GM19035 (cell line): ENCODE measurements around the gene HYAL1.

Experiments
- ATAC-seq: cut with Tn5 transposase; IDR thresholded peaks from one replicate; pipeline ENCODE4 v1.9.1; 2021; ENCODE audit not compliant: unreplicated experiment

The HYAL1 gene, protein sequence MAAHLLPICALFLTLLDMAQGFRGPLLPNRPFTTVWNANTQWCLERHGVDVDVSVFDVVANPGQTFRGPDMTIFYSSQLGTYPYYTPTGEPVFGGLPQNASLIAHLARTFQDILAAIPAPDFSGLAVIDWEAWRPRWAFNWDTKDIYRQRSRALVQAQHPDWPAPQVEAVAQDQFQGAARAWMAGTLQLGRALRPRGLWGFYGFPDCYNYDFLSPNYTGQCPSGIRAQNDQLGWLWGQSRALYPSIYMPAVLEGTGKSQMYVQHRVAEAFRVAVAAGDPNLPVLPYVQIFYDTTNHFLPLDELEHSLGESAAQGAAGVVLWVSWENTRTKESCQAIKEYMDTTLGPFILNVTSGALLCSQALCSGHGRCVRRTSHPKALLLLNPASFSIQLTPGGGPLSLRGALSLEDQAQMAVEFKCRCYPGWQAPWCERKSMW

DNA sequence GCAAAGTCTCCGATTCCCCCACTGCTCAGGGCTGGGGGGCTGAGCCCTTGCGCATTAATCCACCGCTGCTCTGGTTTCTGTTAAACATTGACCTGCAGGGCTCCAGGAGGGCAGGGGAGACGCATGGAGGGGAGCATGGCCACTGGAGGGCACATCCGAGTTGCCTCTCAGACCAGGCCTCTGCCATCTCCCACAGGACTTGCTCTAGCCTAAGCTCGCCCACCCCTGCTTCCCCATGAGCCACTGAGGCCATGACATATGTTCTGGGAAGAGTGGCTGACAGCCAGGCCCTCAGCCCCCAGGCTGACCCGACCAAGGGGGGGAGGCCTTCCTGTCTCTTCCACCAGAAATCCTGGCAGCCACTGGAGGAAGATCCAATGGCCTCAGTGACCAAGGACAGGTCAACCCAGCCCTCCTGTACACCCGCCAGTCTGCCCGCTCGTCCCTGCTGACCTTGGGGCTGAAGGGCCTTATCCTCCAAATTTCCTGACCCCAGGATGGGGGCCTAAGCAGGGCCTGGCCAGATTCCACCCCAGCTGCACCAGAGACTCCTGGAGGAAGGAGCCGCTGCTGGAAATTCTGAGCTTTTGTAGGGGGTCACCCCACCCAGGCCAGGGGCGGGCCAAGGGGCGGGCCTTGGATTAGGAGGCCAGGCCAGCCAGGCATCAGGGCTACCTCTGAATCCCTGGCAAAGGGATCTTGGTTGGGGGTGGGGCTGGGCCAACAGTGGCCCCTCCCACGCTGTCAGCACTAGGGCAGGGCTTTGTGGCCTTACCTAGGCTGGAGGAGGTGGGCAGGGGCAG, at the start of gene HYAL1:
TSS of gene HYAL1 (minus strand) at position 562 of the 803 bp plus-strand sequence. CDS start 618 bp downstream, outside the sequence.
- no peak for ATAC-seq

DNA sequence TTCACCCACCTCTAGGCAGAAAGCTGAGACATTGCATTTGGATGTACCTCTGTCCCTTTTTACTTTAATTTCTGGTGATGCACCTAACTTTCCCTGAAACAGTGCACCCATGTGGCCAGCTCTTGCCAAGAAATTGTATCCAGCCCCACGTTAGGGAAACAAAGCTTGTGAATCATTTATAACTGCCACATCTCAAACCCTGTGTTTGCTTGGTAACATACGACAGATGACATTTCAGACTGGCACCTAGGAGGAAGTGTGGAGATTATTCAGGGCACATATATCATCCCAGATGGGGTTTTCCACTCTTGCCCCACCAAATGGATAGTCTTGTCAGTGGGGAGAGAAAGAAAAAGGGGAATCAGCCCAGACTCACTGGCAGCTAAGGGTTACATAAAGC, 49.4 kb upstream of the HYAL1 start:
- no peak for ATAC-seq

DNA sequence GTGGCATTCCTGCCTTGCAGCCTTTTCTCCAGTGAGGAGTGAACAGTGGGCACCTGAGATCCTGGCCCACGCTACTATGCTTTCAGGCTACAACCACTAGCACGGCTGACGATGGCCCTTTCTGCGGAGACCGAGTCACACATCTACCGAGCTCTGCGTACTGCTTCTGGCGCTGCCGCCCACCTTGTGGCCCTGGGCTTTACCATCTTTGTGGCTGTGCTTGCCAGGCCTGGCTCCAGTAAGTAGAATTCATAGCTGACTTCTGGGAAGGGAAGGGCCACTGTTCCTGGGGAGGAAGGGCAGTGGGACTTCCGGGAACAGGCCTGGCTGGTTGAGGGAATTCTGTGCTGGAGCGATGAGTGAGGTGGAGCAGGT, 47.9 kb upstream of the HYAL1 start:
- ATAC-seq: no peak

DNA sequence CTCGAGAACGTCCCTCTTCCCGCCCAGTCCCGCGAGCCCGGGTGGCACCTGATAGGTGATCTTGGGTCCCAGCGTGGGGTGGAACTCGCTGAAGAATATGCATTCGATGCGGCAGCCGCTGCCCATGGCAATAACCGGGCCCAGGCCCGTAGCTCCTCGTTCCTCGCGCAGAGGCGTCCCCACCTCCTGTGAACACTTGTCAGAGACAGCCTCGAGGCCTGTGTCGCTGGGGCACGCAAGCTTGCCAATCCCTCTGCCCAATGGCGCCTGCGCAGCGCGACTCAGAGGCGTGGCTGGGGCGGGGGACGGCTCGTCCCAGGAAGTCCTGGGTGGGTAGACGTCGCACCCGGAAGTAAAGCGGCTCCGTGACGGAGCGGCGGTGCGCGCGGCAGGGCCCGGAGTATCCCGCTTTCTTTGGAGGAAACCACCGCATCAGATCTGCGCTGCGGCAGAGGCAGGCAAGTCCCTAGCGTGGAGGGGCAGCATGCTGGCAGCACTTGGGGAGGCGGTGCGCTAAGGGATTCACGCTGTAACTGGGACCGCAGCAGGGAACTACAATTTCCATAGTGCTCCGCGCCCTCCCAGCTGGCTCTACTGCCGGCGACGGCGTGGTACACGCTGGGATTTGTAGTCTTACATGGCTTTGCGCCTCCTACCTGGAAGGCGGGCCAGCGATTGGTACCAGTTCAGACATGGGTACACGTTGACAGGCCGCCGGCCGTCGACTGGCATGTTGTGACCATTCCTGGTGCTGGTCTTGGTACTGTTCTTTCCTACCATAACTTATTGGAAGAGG, 47.4 kb upstream of the HYAL1 start, which contains the start of the genes CYB561D2 and NPRL2:
TSS of gene CYB561D2 (plus strand) at position 336 of the 796 bp plus-strand sequence. CDS start 572 bp downstream, outside the sequence.
TSS of gene NPRL2 (minus strand) at position 249 of the 796 bp plus-strand sequence. CDS start at position 126, 123 bp downstream.
- ATAC-seq: peak; percentile 80

DNA sequence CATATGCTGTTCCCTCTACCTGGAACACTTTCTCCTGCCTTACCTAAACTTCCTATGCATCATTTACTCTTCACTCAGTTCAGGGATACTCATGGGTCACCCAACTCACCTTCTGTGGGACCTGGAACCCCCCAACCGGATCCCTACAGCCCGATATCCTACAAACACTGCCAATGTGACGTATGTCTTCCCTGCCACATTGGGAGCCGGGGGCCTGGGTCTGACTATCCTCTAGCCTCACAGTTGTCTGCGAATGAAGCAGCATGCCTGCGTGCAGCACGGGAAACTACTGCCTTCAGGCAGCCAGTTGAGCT, 46.8 kb upstream of the HYAL1 start:
- ATAC-seq: no peak

DNA sequence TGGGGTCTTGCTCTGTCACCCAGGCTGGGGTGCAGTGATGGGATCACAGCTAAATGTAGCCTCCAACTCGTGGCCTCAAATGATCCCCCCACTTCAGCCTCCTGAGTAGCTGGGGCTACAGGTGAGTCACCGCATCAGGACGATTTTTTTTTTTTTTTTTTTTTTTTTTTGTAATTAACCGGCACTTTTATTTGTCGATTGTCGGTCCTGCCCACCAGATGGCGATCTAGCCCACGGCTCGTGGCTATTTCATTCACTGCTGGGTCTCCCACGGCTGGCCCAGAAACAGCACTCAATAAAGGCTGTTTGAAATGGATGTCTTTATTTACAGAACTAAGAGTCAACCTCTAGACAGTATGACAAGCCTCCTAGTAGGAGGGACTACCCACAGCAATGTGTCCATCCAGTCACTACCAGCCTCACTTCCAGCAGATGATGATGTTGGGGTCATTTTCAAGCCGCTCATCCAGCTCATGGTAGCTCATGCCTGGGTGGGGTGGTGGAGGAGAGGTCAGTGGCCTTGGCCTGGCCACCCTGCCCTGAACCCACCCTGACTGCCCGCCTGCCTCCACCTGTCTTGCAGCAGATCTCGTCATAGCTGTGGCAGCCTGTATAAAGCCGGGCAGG, 43.9 kb upstream of the HYAL1 start:
- ATAC-seq: no peak

DNA sequence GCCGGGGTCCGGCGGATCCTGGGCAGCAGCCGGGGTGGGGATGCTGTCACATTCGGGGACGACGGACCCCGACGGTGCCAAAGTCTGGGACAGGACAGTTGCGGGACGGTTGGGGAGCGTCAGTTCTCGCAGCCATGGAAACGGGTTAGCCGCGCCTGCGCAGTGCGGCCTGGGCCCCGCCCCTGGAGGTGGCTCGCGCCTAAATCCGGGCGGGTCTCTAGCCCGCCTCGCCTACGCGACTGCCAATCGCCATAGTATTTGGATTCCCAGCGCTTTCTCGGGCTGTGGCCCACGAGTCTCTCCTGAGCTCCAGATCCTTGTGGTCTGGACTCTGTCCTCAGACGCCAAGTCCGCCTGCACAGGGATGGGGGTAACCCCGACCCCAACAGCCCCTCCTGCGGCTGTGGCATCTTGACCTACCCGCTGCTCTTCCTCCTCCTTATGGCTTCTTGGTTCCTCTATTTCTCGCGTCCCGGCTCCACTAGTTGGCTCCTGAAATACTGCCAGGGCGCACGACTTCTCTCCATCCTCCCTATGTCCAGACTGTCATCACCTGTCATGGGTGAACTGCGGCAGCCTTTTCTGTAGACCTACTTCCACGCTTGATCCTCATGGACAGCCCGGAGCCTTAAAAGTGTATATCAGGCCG, 42.3 kb upstream of the HYAL1 start, which contains the start of gene ZMYND10:
TSS of gene ZMYND10 (minus strand) at position 147 of the 649 bp plus-strand sequence. CDS start 153 bp downstream, outside the sequence.
- no peak for ATAC-seq

DNA sequence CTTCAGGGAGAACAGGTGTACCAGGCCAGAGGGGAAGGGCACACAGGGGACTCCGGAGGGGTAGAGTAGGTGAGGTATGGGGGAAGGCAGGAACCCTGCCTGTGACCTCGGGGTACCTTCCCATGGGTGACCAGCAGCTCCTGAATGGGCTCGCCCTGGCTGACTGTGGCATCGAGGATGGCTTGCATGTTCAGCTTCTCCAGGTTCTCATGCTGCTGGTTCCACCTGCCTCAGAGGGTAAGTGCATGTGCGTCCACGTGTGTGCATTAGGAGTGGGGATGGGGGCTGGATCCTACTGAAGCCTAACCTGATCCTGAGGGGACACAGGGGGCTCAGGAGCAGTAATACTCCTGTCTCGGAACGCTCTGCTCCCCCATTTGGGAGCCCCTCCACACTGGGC, 41.6 kb upstream of the HYAL1 start:
- ATAC-seq: no peak

DNA sequence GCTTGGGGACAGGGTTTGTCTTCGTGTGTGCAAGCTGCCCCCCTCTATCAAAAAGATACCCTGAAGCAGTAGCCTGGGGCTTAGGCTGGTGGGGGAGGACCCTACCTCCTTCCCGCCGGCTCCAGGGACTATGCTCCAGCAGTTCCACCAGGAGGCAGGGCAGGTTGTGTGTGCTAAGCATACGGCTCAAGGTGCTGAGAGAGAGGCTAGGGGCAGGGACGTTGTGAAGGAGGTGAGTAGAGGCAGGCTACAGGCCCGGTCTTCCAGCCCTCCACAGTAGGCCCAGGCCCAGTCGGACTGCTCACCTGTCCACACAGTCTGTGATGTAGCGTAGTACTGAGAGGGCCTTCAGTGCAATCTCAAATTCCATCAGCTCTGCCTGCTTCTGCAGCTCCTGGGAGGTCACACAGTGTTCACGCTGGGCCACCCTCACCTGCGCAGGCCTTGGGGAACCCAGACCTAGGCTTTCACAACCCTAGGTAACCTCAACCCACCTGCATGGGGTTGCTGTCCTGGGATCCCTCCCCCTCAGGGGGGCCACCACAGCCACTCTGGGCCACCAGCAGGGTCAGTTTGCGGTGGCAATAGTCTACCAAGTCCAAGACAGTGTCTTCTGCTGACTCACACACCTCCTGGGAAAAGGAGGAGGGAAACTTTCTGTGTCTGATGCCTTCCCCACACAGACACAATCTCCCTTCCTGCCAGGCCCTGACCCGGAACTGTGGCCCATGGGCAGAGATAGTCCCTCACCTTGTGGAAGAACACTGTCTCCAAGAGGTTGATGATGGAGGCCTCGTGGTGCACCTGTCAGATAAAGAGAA, 39.6 kb upstream of the HYAL1 start:
- ATAC-seq: no peak

DNA sequence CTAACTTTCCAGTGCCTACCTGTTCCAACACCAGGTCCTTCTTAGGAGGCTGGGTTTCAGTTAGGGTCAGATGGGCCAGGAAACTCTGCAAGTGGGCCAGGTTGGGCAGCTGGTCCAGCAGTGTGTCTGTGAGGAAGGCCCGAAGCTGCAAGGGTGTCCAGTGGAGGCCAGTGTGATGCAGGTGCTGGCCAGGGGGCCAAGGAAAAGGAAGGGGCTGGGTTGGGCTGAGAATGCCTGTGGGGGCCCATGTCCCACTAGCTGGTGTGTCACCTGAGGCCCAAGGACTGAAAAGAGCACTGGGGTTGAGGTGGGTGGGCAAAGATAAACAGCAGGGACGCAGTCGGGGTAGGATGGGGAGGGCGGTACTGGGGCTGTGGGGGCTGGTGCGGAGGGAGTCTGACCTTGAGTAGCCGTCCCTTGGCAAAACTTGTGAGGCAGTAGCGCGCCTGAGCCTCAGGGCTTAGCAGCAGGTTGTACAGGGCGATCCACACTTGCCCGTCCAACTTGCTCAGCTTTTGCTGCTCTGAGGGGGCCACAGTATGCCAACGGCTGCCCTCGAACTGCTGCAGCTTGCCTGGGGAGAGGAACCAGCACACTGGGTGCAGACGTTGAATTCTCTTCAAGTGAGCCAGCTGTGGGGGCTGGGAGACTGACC, 38.7 kb upstream of the HYAL1 start:
- no peak for ATAC-seq

DNA sequence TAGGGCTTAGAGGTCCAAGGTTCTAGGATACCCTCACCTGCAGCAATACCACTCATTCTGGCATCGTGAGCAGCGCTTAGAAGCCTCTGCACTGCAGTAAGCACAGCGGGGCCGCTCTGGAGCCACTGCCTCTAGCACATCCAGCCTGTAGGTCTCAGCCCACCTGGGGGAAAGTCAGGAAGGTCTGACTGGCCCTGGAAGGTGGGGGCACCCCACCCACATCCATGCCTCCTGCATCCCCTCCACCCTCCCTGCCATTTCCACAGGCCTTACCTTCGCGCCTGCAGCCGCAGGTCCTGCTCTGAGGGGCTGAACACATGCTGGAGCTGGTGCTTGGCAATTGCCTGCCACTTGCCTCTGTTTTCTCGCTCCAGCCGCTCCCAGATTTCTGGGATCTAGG, 38.2 kb upstream of the HYAL1 start:
- no peak for ATAC-seq

DNA sequence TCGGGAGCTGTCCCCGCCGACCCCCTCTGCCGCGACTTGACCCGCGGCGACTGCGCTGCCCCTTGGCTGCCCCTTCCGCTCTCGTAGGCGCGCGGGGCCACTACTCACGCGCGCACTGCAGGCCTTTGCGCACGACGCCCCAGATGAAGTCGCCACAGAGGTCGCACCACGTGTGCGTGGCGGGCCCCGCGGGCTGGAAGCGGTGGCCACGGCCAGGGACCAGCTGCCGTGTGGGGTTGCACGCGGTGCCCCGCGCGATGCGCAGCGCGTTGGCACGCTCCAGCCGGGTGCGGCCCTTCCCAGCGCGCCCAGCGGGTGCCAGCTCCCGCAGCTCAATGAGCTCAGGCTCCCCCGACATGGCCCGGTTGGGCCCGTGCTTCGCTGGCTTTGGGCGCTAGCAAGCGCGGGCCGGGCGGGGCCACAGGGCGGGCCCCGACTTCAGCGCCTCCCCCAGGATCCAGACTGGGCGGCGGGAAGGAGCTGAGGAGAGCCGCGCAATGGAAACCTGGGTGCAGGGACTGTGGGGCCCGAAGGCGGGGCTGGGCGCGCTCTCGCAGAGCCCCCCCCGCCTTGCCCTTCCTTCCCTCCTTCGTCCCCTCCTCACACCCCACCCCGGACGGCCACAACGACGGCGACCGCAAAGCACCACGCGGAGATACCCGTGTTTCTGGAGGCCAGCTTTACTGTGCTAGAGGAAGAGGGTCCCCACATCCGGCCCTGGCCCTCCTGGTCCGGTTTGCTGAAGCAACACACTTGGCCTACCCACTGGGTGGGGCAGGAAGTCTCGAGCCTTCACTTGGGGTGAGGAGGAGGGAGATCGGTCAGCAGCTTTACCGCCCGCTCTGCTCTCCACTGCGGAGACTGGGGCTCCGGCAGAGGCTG, 37.3 kb upstream of the HYAL1 start, which contains the start of gene RASSF1:
TSS of gene RASSF1 (minus strand) at position 389 of the 882 bp plus-strand sequence. CDS start at position 358, 31 bp downstream.
- ATAC-seq: no peak

DNA sequence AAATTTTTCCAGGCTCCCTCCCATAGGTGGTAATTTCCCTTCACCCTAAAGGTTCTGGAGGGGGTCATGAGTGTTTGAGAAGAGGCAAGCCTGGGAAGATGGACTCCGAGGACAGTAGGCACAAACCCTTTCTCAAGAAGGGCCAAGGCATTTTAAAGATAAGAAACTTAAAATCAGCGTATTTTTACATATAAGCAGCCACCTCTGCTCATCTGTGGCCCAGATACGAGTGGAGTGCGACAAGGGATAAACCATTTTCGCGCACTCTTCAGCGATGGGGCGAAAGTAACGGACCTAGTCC, 36.7 kb upstream of the HYAL1 start:
- no peak for ATAC-seq

DNA sequence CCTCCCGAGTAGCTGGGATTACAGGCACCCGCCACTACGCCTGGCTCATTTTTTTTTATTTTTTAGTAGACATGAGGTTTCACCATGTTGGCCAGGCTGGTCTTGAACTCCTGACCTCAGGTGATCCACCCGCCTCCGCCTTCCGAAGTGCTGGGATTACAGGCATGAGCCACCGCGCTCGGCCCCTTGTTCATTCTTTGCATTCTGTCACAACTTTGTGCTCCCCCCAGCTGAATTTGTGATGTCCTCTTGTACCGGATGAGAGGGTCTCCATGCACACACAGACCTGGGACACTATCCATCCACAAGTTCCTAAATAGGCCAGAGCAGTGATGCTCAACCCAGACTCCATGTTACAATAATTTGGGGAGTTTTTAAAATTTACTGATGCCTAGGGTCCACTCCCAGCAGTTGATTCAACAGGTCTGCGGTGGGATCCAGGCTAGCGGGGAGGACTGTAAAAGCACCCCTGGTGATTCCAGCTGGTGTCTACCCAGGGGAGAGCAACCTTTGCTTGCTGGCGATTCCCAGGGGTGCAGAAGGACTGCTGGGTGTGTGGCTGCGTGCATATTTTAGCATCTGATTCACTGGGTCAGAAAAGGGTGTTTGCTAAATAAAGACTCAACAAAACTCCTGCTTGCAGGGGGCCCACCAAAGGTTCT, 36.2 kb upstream of the HYAL1 start:
- no peak for ATAC-seq

DNA sequence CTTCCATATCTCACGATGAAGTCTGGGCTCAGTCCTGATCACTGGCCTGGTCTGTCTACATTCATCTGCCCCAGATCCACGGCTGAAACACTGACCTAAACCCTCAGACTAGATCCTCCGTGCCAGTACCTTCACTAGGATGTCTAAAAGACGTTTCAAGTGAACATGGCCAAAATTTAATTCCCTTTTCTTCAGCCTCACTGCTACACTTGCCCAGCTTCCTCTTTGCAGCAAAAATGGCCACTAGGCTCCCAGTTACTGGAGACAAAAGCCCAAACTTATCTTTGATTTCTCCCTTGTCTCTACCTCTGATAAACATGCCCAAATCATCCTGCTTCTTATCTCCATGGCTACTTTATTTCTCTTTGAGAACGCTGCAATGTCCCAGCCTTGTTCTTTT, 35.6 kb upstream of the HYAL1 start:
- ATAC-seq: no peak

DNA sequence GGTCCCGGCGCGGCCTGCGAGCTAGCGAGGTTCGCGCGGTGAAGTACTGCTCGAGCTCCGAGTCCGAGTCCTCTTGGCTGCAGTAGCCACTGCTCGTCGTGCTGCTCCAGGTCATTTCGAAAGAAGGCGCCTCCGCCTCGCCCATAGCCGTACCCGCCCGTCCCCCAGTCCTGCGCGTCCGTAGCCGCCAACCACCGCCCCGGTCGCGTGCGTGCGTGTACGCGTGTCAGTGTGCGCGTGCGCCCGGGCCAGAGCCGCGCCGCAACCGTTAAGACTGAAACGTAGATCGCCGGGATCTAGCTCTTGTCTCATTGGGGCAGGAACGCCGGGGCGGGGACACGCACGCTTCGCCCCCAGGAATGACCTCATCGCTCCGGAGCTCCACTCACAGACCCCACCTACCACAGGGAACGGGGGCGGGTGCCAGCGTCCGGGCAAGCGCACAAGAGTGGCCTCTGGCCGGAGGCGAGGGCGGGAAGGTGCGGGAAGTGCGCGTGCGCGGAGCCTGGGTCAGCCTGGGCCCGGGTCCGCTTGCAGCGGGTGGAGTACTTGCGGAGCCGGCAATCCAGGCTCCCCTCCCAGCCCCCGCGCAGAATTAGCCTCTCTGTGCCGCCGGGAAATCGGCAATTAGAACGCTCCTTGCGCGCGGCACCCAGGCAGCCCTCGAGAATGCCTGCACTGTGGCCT, 33.9 kb upstream of the HYAL1 start:
- ATAC-seq: peak; percentile 78
